ENCODE results near the gene DDX55.

Gene DDX55

GRCh38 chr12:123657211-123657610 lies 55.3 kb downstream of the DDX55 start:
- Histone ChIP-seq H3K27ac (ENCODE audit: low read length) (no peak overlapping the region), H4K20me1 (ENCODE audit: insufficient read depth, low read length) (no peaks in the 10 kb centered on the region), H3K79me2 (ENCODE audit: low read length) (no peaks in the 10 kb centered on the region), H3K9me3 (ENCODE audit: insufficient read depth, low read length) (no peaks in the 10 kb centered on the region), H3K4me3 (ENCODE audit: low read length) (no peak overlapping the region), H3K4me2 (ENCODE audit: low read length) (no peak overlapping the region), H3K27me3 (ENCODE audit: low read depth, low read length) (no peaks in the 10 kb centered on the region), H3K9ac (ENCODE audit: low read length) (no peak overlapping the region), H3K4me1 (ENCODE audit: low read length) (peaks cover 31% of the 10 kb centered on the region), H2AFZ (ENCODE audit: low read depth, low read length) (no peak overlapping the region), H3K36me3 (replicated peaks; ENCODE audit: low read depth, low read length) (peaks cover 25% of the 10 kb centered on the region)
- TF ChIP-seq EZH2phosphoT487 (IDR thresholded peaks at IDR 0.05; ENCODE audit: low read depth) (no peak), CTCF (IDR thresholded peaks at IDR 0.05; ENCODE audit: low read depth, low read length) (0 out of 2 replicates have a peak, but pooled peaks have one; percentile 20)

GRCh38 chr12:123659996-123660727 lies 58.3 kb downstream of the DDX55 start:
- Histone ChIP-seq H2AFZ (ENCODE audit: low read depth, low read length) (no peak overlapping the region), H3K9me3 (ENCODE audit: insufficient read depth, low read length) (no peaks in the 10 kb centered on the region), H3K4me3 (ENCODE audit: low read length) (no peak overlapping the region), H3K27me3 (ENCODE audit: low read depth, low read length) (no peaks in the 10 kb centered on the region), H4K20me1 (ENCODE audit: insufficient read depth, low read length) (no peaks in the 10 kb centered on the region), H3K4me1 (ENCODE audit: low read length) (peaks cover 22% of the 10 kb centered on the region), H3K79me2 (ENCODE audit: low read length) (no peaks in the 10 kb centered on the region), H3K36me3 (replicated peaks; ENCODE audit: low read depth, low read length) (peaks cover 21% of the 10 kb centered on the region), H3K27ac (ENCODE audit: low read length) (no peak overlapping the region), H3K4me2 (ENCODE audit: low read length) (no peak overlapping the region), H3K9ac (ENCODE audit: low read length) (no peak overlapping the region)
- no peak for TF ChIP-seq EZH2phosphoT487 (IDR thresholded peaks at IDR 0.05; ENCODE audit: low read depth)
- TF ChIP-seq CTCF (IDR thresholded peaks at IDR 0.05; ENCODE audit: low read depth, low read length) = no peak

GRCh38 chr12:123667771-123668170 lies 65.9 kb downstream of the DDX55 start:
- no peaks in the 10 kb centered on the region for H3K36me3 ChIP-seq (replicated peaks; ENCODE audit: low read depth, low read length)
- no peak overlapping the region for H3K9ac ChIP-seq (ENCODE audit: low read length)
- H3K4me2 ChIP-seq (ENCODE audit: low read length) = no peak overlapping the region
- no peaks in the 10 kb centered on the region for H3K9me3 ChIP-seq (ENCODE audit: insufficient read depth, low read length)
- H3K4me3 ChIP-seq (ENCODE audit: low read length) = no peak overlapping the region
- no peaks in the 10 kb centered on the region for H3K27me3 ChIP-seq (ENCODE audit: low read depth, low read length)
- H2AFZ ChIP-seq (ENCODE audit: low read depth, low read length) = no peak overlapping the region
- peaks cover 8% of the 10 kb centered on the region; the same call in 1 of the 2 replicates for H3K4me1 ChIP-seq (ENCODE audit: low read length)
- TF ChIP-seq EZH2phosphoT487 (IDR thresholded peaks at IDR 0.05; ENCODE audit: low read depth) (no peak), CTCF (IDR thresholded peaks at IDR 0.05; ENCODE audit: low read depth, low read length) (no peak)
- no peak overlapping the region for H3K27ac ChIP-seq (ENCODE audit: low read length)
- H3K79me2 ChIP-seq (ENCODE audit: low read length) = no peaks in the 10 kb centered on the region
- no peaks in the 10 kb centered on the region for H4K20me1 ChIP-seq (ENCODE audit: insufficient read depth, low read length)

Data from OCI-LY3 (cell line).